Muscle of leg (tissue), 11 donors: ENCODE results near the gene UBL4A. TPM values are rescaled to one million over a fixed set of nuclear protein-coding genes. Genes with fewer than 3 reads are reported as not detected.
A peak's percentile ranks its signal among the peaks of the same experiment; 100 is the strongest.

Source experiments
- DNase-seq: peaks from one replicate; pipeline ENCODE4 v3.0.0; 2013
- H3K27ac ChIP-seq: one replicate; pipeline ENCODE4 v1.5.1; 2013; ENCODE audit warnings: mild to moderate bottlenecking, low read length, control low read depth
- H3K27me3 ChIP-seq: one replicate; pipeline ENCODE4 v1.6.1; 2013; ENCODE audit warnings: low read length; ENCODE audit not compliant: control insufficient read depth, insufficient read depth
- H3K36me3 ChIP-seq: one replicate; pipeline ENCODE4 v1.6.1; 2013; ENCODE audit warnings: low read length; ENCODE audit not compliant: control insufficient read depth, insufficient read depth
- H3K4me1 ChIP-seq: one replicate; pipeline ENCODE4 v1.6.1; 2013; ENCODE audit warnings: low read length; ENCODE audit not compliant: control insufficient read depth, insufficient read depth
- H3K4me3 ChIP-seq: one replicate; pipeline ENCODE4 v1.5.1; 2013; ENCODE audit warnings: low read length, control low read depth
- H3K9me3 ChIP-seq: replicated peaks from 2 replicates; pipeline ENCODE4 v1.6.1; 2013; ENCODE audit warnings: low read depth, low read length; ENCODE audit not compliant: control insufficient read depth
- WGBS: methylation state at CpG from one replicate; pipeline ENCODE4 v1.1.5; 2013; ENCODE audit warnings: missing lambda C conversion rate; ENCODE audit not compliant: insufficient coverage; 5-methylcytosine and 5-hydroxymethylcytosine counted together
- polyA plus RNA-seq, 8 donors: library from polyadenylated mRNA; unstranded; fragments of 120-200 nt; gene quantifications; one replicate each; pipeline versions ENCODE4 v1.2.1 to v1.2.3, GENCODE V29; 2013; ENCODE audit warnings: inconsistent platforms in 1 of 8, low replicate concordance in 1 of 8; ENCODE audit not compliant: insufficient read length in 8 of 8, insufficient read depth in 1 of 8
- total RNA-seq: library from RNA; stranded (reverse); fragments of 120-200 nt; gene quantifications from one replicate; pipeline ENCODE4 v1.2.4, GENCODE V29; 2013

The UBL4A gene
- total and polyA plus RNA-seq, 9 donors: 20.3 to 27.8 (median 24.9) TPM

GRCh38 chrX:154525606-154526490 lies 39.4 kb upstream of the UBL4A start:
- Histone ChIP-seq H3K27me3 (no peaks in the 10 kb centered on the region), H3K4me1 (peaks cover 12% of the 10 kb centered on the region), H3K27ac (no peak overlapping the region), H3K36me3 (no peaks in the 10 kb centered on the region), H3K9me3 (no peaks in the 10 kb centered on the region), H3K4me3 (no peak overlapping the region)
- whole genome bisulfite sequencing: 92% methylated on average over 6 of the region's 14 CpGs
- DNase-seq: no peak

GRCh38 chrX:154519389-154519788 lies 33.0 kb upstream of the UBL4A start:
- H3K27ac ChIP-seq: no peak overlapping the region
- WGBS: 91% methylated on average over 7 of the region's 8 CpGs

GRCh38 chrX:154517101-154517781 lies 30.8 kb upstream of the UBL4A start:
- Histone ChIP-seq H3K27me3 (no peaks in the 10 kb centered on the region), H3K4me1 (peaks cover 23% of the 10 kb centered on the region), H3K27ac (peak overlapping the region; percentile 95), H3K9me3 (no peaks in the 10 kb centered on the region), H3K36me3 (no peaks in the 10 kb centered on the region), H3K4me3 (peak overlapping the region; percentile 53)
- 37% methylated on average over 22 of the region's 25 CpGs for WGBS
- DNase-seq: no peak

More at GRCh38 chrX:154519389-154519788, 33.0 kb upstream of the UBL4A start:
- Histone ChIP-seq H3K4me1 (peaks cover 23% of the 10 kb centered on the region), H3K4me3 (no peak overlapping the region), H3K27me3 (no peaks in the 10 kb centered on the region), H3K9me3 (no peaks in the 10 kb centered on the region), H3K36me3 (no peaks in the 10 kb centered on the region)
- no peak for DNase-seq

DNA sequence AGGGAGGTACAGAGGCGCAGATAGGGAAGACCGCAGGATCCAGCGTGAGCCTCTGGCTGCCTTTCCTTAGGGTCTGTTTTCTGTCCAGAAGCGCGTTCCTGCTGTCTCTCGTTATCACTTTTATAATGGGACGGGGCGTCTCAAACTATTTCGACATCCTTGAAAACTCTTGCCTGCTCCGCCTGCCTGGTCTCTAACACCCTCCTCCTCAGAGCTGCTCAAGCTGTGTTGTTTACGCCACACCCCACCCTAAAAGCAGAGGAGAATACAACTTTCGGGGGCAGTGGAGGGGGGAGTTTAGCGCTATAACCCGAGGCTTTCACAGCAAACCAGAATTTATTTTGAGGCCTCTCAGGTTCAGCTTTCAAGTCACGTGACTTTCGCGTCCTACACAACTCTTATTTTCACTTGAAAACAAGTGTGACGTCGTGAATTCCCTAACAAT lies 30.3 kb upstream of the UBL4A start:
- Histone ChIP-seq H3K27me3 (no peaks in the 10 kb centered on the region), H3K9me3 (no peaks in the 10 kb centered on the region), H3K4me1 (peaks cover 23% of the 10 kb centered on the region), H3K36me3 (no peaks in the 10 kb centered on the region), H3K27ac (peak overlapping the region; percentile 95), H3K4me3 (peak overlapping the region; percentile 53)
- WGBS: 40% methylated on average over 16 of the region's 19 CpGs
- peak; percentile 84 for DNase-seq

DNA sequence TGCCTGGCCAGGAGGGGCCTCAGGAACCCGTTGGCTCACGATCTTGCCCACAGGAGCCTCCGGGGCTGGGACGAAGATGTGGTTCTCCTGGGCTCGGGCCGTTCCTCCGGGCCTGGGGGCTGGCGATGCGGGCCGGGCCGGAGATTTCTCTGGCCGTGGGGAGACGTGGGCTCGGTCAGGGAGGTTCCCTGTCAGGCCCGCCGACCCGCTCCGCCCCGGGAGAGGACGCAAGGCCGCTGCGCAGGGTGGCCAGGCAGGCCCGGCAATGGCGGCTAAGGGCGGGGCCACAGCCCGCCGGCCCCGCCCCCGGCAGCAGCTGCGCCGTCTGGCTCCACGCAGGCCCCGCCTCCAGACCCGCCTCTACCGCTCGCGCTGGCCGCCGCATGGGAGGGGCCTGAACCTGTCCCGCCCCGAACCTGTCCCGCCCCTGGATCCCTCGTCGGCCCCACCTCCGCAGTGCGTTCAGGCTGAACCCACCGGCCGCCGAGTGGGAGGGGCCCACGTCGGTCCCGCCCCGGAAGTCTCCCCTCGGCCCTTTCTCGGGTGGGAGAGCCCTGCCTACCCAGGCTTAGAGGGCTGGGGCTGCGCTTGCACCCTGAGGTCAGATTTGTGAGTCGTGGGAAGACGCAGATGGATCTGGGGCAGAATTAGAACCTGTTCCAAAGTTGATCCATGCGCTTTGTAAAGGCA lies 29.7 kb upstream of the UBL4A start, which contains the start of gene FAM3A:
TSS of gene FAM3A (minus strand) at position 267 of the 690 bp plus-strand sequence. CDS start 460 bp downstream, outside the sequence.
- peak within 1 kb of the TSS; percentile 67 for H3K4me3 ChIP-seq
- peaks cover 5% of the 10 kb centered on the region for H3K36me3 ChIP-seq
- H3K4me1 ChIP-seq: peaks cover 23% of the 10 kb centered on the region
- 33% methylated on average over 54 of the region's 59 CpGs for WGBS
- peak; percentile 95 for DNase-seq
- H3K9me3 ChIP-seq: no peaks in the 10 kb centered on the region
- H3K27ac ChIP-seq: peak within 1 kb of the TSS; percentile 95
- no peaks in the 10 kb centered on the region for H3K27me3 ChIP-seq

DNA sequence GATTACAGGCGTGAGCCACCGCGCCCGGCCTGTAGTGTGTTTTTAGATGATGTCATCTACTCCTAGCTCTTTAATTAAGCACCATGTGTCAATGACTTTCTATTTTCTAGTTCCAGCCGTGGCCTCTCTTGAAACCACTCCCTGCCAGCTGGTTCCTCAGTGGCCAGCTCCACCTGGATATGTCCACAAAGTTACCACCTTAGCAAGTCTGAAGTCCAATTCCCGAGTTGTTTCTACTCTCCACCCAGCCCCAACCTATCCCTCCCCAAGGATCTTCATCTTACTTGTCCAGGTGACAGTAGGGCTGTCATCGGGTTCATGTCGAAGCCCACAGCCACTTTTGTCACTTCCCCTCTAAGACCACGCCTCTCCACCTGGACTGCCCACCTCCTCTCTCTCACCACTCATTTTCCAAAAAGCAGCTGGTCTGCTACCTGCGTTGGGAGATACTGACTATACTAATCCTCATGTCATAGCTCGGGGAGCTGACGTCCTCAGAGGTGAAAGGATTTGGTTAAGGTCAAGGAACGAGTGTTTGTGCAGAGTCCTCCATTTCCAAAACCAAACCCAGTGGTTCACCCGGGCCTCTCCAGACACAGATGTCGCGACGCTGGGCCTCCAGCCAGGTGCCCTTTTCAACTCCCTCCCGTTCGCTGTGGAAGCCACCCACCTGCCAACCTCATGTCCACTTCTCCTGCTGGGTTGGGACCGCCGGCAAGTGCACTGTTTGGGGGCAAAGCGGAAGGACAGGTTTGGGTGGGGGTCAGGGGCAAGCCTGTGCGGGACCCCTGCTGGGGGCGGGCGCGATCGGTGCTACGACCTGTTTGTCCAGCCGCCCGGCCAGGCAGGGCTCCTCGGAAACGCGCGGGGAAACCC lies 28.9 kb upstream of the UBL4A start:
- peak; percentile 55 for DNase-seq
- H3K9me3 ChIP-seq: no peaks in the 10 kb centered on the region
- H3K4me3 ChIP-seq: peak overlapping the region; percentile 67
- H3K27me3 ChIP-seq: no peaks in the 10 kb centered on the region
- 43% methylated on average over 24 of the region's 34 CpGs for WGBS
- peak overlapping the region; percentile 94 for H3K27ac ChIP-seq
- H3K36me3 ChIP-seq: peaks cover 6% of the 10 kb centered on the region
- peaks cover 23% of the 10 kb centered on the region for H3K4me1 ChIP-seq

- no peak overlapping the region for H3K27ac ChIP-seq
- peaks cover 6% of the 10 kb centered on the region for H3K36me3 ChIP-seq
- H3K4me3 ChIP-seq: no peak overlapping the region
- H3K4me1 ChIP-seq: peaks cover 23% of the 10 kb centered on the region
- 80% methylated on average over 2 of the region's 2 CpGs for WGBS
- DNase-seq: no peak
- H3K9me3 ChIP-seq: no peaks in the 10 kb centered on the region
- no peaks in the 10 kb centered on the region for H3K27me3 ChIP-seq
Observed at GRCh38 chrX:154513716-154514115, 27.3 kb upstream of the UBL4A start.

DNA sequence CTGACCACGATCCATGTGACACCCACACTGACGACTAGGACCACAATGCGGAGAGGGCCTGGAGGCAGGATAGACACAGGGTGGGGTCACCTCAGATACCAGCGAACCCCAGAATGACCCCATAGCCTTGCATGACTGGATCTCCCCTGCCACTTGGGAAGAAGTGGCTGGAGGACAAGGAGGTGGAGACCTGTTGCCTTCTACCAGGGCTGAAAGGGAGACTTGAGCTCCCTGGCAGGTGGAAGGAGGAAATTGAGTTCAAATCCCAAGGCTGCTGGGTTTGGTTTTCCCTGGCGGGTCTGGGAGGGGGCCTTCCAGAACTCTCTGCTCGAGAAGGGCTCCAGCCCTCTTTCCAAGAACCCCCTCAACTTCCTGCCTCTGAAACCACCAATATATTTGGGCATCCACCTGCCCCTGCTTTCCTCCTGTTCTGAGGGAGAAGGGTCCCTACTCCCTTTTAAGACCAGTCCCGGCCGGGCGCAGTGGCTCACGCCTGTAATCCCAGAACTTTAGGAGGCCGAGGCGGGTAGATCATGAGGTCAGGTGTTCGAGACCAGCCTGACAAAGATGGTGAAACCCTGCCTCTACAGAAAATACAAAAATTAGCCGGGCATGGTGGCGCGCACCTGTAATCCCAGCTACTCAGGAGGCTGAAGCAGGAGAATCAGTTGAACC lies 26.6 kb upstream of the UBL4A start:
- 93% methylated on average over 9 of the region's 16 CpGs for WGBS

DNA sequence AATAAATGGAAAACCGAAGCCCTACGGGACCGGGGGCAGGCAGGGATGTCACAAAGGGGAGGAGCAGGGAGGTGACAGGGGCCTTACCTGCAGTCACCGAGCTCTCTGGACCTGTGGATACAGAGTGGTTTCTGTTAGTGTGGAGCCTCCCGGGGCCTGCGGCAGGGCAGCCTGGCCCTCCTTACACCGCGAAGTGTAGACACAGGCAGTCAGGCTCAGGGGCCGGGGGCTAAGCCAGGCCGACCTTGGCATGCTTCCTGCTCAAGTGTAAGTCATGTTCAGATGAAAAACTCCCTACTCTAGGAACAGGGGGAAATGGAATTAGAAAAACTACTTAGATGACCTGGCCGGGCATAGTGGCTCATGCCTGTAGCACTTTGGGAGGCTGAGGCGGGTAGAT lies 25.3 kb upstream of the UBL4A start:
- DNase-seq: no peak
- H3K4me3 ChIP-seq: no peak overlapping the region
- H3K4me1 ChIP-seq: peaks cover 10% of the 10 kb centered on the region
- no peaks in the 10 kb centered on the region for H3K9me3 ChIP-seq
- no peaks in the 10 kb centered on the region for H3K27me3 ChIP-seq
- H3K27ac ChIP-seq: no peak overlapping the region
- H3K36me3 ChIP-seq: peaks cover 18% of the 10 kb centered on the region
- WGBS: 63% methylated on average over 3 of the region's 12 CpGs

More for the DNA sequence above, 26.6 kb upstream of the UBL4A start:
- Histone ChIP-seq H3K9me3 (no peaks in the 10 kb centered on the region), H3K4me1 (peaks cover 22% of the 10 kb centered on the region), H3K4me3 (no peak overlapping the region), H3K36me3 (peaks cover 6% of the 10 kb centered on the region), H3K27me3 (no peaks in the 10 kb centered on the region), H3K27ac (no peak overlapping the region)
- no peak for DNase-seq
